LNCaP clone FGC (cell line): Measurements from ENCODE around the gene PLCB1.

Experiments used
- DNase-seq: peaks from one replicate; pipeline ENCODE4 v3.0.0-alpha.2; 2011; ENCODE audit warnings: low read depth
- H3K4me3 ChIP-seq: 2 replicates; pipeline ENCODE4 v1.5.1; 2011; ENCODE audit warnings: mild to moderate bottlenecking, low read depth, low read length, control low read depth
- CTCF ChIP-seq: IDR thresholded peaks from 2 replicates; pipeline ENCODE4 v1.5.1; 2012; ENCODE audit warnings: mild to moderate bottlenecking; ENCODE audit not compliant: control insufficient read depth, insufficient read depth; ENCODE audit errors: extremely low read depth

Gene PLCB1

GRCh38 chr20:8131598-8132483, at the start of gene PLCB1:
Gene PLCB1, plus strand, starts transcription at chr20:8132266. Its CDS starts 386 bp downstream, at chr20:8132652.
- H3K4me3 ChIP-seq = peak within 1 kb of the TSS; percentile 45
- DNase-seq = no peak

GRCh38 chr20:8082989-8083388, 49.1 kb upstream of the PLCB1 start:
- no peak for DNase-seq
- H3K4me3 ChIP-seq = no peak overlapping the region
- no peak for TF ChIP-seq CTCF

More at GRCh38 chr20:8131598-8132483, at the start of gene PLCB1:
- peak; percentile 99 for TF ChIP-seq CTCF

GRCh38 chr20:8089668-8090067, 42.4 kb upstream of the PLCB1 start:
- no peak overlapping the region for H3K4me3 ChIP-seq
- no peak for DNase-seq
- TF ChIP-seq CTCF = no peak

- peak; percentile 99 for DNase-seq
- H3K4me3 ChIP-seq = no peak overlapping the region
- no peak for TF ChIP-seq CTCF
Observed at GRCh38 chr20:8094415-8094818, 37.6 kb upstream of the PLCB1 start.

- peak; percentile 93 for DNase-seq
- H3K4me3 ChIP-seq = no peak overlapping the region
- no peak for TF ChIP-seq CTCF
Observed at GRCh38 chr20:8094850-8095249, 37.2 kb upstream of the PLCB1 start.

- TF ChIP-seq CTCF = no peak
- peak; percentile 40 for DNase-seq
- H3K4me3 ChIP-seq = no peak overlapping the region
Observed at GRCh38 chr20:8095648-8096572, 36.2 kb upstream of the PLCB1 start.
